IPS-NIHi11 (cell line): Measurements from ENCODE around the gene ACVR1.
"Not testable (repeated sequence)": the region's sequence is repeated elsewhere in the genome, so short reads cannot be mapped to it uniquely, and the experiment has no call there.

Experiments used
- DNase-seq: peaks from one replicate; pipeline ENCODE4 v3.0.0; 2012; ENCODE audit warnings: mixed read lengths, low spot score

Gene ACVR1

GRCh38 chr2:157894694-157895435 is 18.7 kb upstream of the ACVR1 start:
- DNase-seq, result no peak

- no peak for DNase-seq
Observed at GRCh38 chr2:157893611-157894010, 17.5 kb upstream of the ACVR1 start.

GRCh38 chr2:157891643-157892041 is 15.5 kb upstream of the ACVR1 start:
- no peak for DNase-seq

- no peak for DNase-seq
Observed at GRCh38 chr2:157890969-157891642, 15.0 kb upstream of the ACVR1 start.

GRCh38 chr2:157887946-157888345 is 11.8 kb upstream of the ACVR1 start:
- no peak for DNase-seq

GRCh38 chr2:157884533-157884932 is 8.4 kb upstream of the ACVR1 start:
- not testable (repeated sequence) for DNase-seq

GRCh38 chr2:157880927-157881326 is 4.8 kb upstream of the ACVR1 start:
- DNase-seq, result no peak

GRCh38 chr2:157877761-157878400 is 1.8 kb upstream of the ACVR1 start:
- DNase-seq, result no peak

GRCh38 chr2:157876786-157877138 is 632 bp upstream of the ACVR1 start:
- no peak for DNase-seq

GRCh38 chr2:157875641-157876065 is 477 bp downstream of the ACVR1 start:
- DNase-seq, result peak; percentile 70

GRCh38 chr2:157874997-157875640 is 1.0 kb downstream of the ACVR1 start:
- no peak for DNase-seq

GRCh38 chr2:157874348-157874747 is 1.8 kb downstream of the ACVR1 start:
- no peak for DNase-seq

GRCh38 chr2:157872791-157873190 is 3.3 kb downstream of the ACVR1 start:
- DNase-seq, result no peak

GRCh38 chr2:157871415-157871814 is 4.7 kb downstream of the ACVR1 start:
- no peak for DNase-seq

- no peak for DNase-seq
Observed at GRCh38 chr2:157868993-157869392, 7.1 kb downstream of the ACVR1 start.

GRCh38 chr2:157867703-157868102 is 8.4 kb downstream of the ACVR1 start:
- no peak for DNase-seq

- DNase-seq, result no peak
Observed at GRCh38 chr2:157866666-157867642, 9.2 kb downstream of the ACVR1 start.

- peak; percentile 33 for DNase-seq
Observed at GRCh38 chr2:157866202-157866601, 9.9 kb downstream of the ACVR1 start.

- no peak for DNase-seq
Observed at GRCh38 chr2:157864857-157865430, 11.2 kb downstream of the ACVR1 start.

GRCh38 chr2:157858846-157859245 is 17.3 kb downstream of the ACVR1 start:
- no peak for DNase-seq

GRCh38 chr2:157857881-157858280 is 18.2 kb downstream of the ACVR1 start:
- DNase-seq, result no peak
